Stimulated activated CD4-positive, alpha-beta T cell treated with anti-CD3 and anti-CD28 coated beads, Interleukin-2, amount 100 ng/mL, for 24 hours (primary cell): ENCODE results near the gene APOBEC3C.
"Not testable (repeated sequence)": the region's sequence is repeated elsewhere in the genome, so short reads cannot be mapped to it uniquely, and the experiment has no call there.

Experiments
- DNase-seq, 2 donors: peaks; one replicate each; pipeline ENCODE4 v3.0.0-alpha.2; 2020

APOBEC3C gene

GRCh38 chr22:39024519-39025308, 10.7 kb downstream of the APOBEC3C start:
- DNase-seq = no peak

- no peak for DNase-seq
Observed at GRCh38 chr22:39026509-39027150, 12.6 kb downstream of the APOBEC3C start.

GRCh38 chr22:39027717-39028116, 13.7 kb downstream of the APOBEC3C start:
- no peak for DNase-seq

- no peak for DNase-seq
Observed at GRCh38 chr22:39028281-39028680, 14.2 kb downstream of the APOBEC3C start.

GRCh38 chr22:39029227-39029626, 15.2 kb downstream of the APOBEC3C start:
- no peak for DNase-seq

GRCh38 chr22:39030705-39031104, 16.6 kb downstream of the APOBEC3C start:
- DNase-seq = no peak

- not testable (repeated sequence) for DNase-seq
Observed at GRCh38 chr22:39031434-39032295, 17.6 kb downstream of the APOBEC3C start.

- not testable (repeated sequence) for DNase-seq
Observed at GRCh38 chr22:39037071-39037470, 23.0 kb downstream of the APOBEC3C start.

GRCh38 chr22:39039306-39040126, 25.5 kb downstream of the APOBEC3C start:
- DNase-seq = no peak

- not testable (repeated sequence) for DNase-seq
Observed at GRCh38 chr22:39040155-39040537, 26.1 kb downstream of the APOBEC3C start.

GRCh38 chr22:39040538-39041296, 26.7 kb downstream of the APOBEC3C start, which contains the start of gene APOBEC3F:
APOBEC3F (plus strand) TSS chr22:39040864; CDS start chr22:39040961, 97 bp downstream.
- peak; percentile 61 to 65 for DNase-seq

GRCh38 chr22:39041908-39042307, 27.9 kb downstream of the APOBEC3C start:
- DNase-seq = no peak

- not testable (repeated sequence) for DNase-seq
Observed at GRCh38 chr22:39043063-39043462, 29.0 kb downstream of the APOBEC3C start.

- DNase-seq = not testable (repeated sequence)
Observed at GRCh38 chr22:39045136-39045535, 31.1 kb downstream of the APOBEC3C start.

- not testable (repeated sequence) for DNase-seq
Observed at GRCh38 chr22:39049486-39049885, 35.4 kb downstream of the APOBEC3C start.

- not testable (repeated sequence) for DNase-seq
Observed at GRCh38 chr22:39051844-39052495, 37.9 kb downstream of the APOBEC3C start.

- DNase-seq = no peak
Observed at GRCh38 chr22:39055658-39056057, 41.6 kb downstream of the APOBEC3C start.

GRCh38 chr22:39061290-39061689, 47.2 kb downstream of the APOBEC3C start:
- not testable (repeated sequence) for DNase-seq

GRCh38 chr22:39061951-39062350, 47.9 kb downstream of the APOBEC3C start:
- DNase-seq = not testable (repeated sequence)

GRCh38 chr22:39063904-39064303, 49.8 kb downstream of the APOBEC3C start:
- not testable (repeated sequence) for DNase-seq
